ENCODE data around the gene ZYG11B. TPM values are rescaled to one million over a fixed set of nuclear protein-coding genes. Genes with fewer than 3 reads are reported as not detected.
"Not testable (repeated sequence)": the region's sequence is repeated elsewhere in the genome, so short reads cannot be mapped to it uniquely, and the experiment has no call there.

ZYG11B gene
- polyA plus RNA-seq, 4 donors, result 24.3 to 28.4 (median 26.2) TPM

GRCh38 chr1:52706941-52707926 lies 19.0 kb upstream of the ZYG11B start:
- no peak for DNase-seq (ENCODE audit: low read depth in 4 of 4, low spot score in 3 of 4)

GRCh38 chr1:52707927-52708655 lies 18.2 kb upstream of the ZYG11B start:
- no peak for DNase-seq (ENCODE audit: low read depth in 4 of 4, low spot score in 3 of 4)

GRCh38 chr1:52709016-52709415 lies 17.2 kb upstream of the ZYG11B start:
- no peak for DNase-seq (ENCODE audit: low read depth in 4 of 4, low spot score in 3 of 4)

- DNase-seq (ENCODE audit: low read depth in 4 of 4, low spot score in 3 of 4), result no peak
Measured at GRCh38 chr1:52713590-52713989, 12.7 kb upstream of the ZYG11B start.

GRCh38 chr1:52715296-52715695 lies 11.0 kb upstream of the ZYG11B start:
- DNase-seq (ENCODE audit: low read depth in 4 of 4, low spot score in 3 of 4), result not testable (repeated sequence)

GRCh38 chr1:52723260-52723659 lies 3.0 kb upstream of the ZYG11B start:
- no peak for DNase-seq (ENCODE audit: low read depth in 4 of 4, low spot score in 3 of 4)

- DNase-seq (ENCODE audit: low read depth in 4 of 4, low spot score in 3 of 4), result no peak
Measured at GRCh38 chr1:52725903-52726264, 369 bp upstream of the ZYG11B start.

GRCh38 chr1:52727114-52727586 lies 897 bp downstream of the ZYG11B start:
- no peak for DNase-seq (ENCODE audit: low read depth in 4 of 4, low spot score in 3 of 4)

GRCh38 chr1:52727956-52728656 lies 1.9 kb downstream of the ZYG11B start:
- DNase-seq (ENCODE audit: low read depth in 4 of 4, low spot score in 3 of 4), result no peak

GRCh38 chr1:52733368-52733767 lies 7.1 kb downstream of the ZYG11B start:
- DNase-seq (ENCODE audit: low read depth in 4 of 4, low spot score in 3 of 4), result no peak

GRCh38 chr1:52735371-52735770 lies 9.1 kb downstream of the ZYG11B start:
- DNase-seq (ENCODE audit: low read depth in 4 of 4, low spot score in 3 of 4), result not testable (repeated sequence)

GRCh38 chr1:52738148-52738547 lies 11.9 kb downstream of the ZYG11B start:
- no peak for DNase-seq (ENCODE audit: low read depth in 4 of 4, low spot score in 3 of 4)

- DNase-seq (ENCODE audit: low read depth in 4 of 4, low spot score in 3 of 4), result no peak
Measured at GRCh38 chr1:52738893-52739292, 12.6 kb downstream of the ZYG11B start.

- no peak for DNase-seq (ENCODE audit: low read depth in 4 of 4, low spot score in 3 of 4)
Measured at GRCh38 chr1:52739699-52740467, 13.6 kb downstream of the ZYG11B start.

- DNase-seq (ENCODE audit: low read depth in 4 of 4, low spot score in 3 of 4), result no peak
Measured at GRCh38 chr1:52741259-52741658, 15.0 kb downstream of the ZYG11B start.

- DNase-seq (ENCODE audit: low read depth in 4 of 4, low spot score in 3 of 4), result no peak
Measured at GRCh38 chr1:52746189-52746588, 19.9 kb downstream of the ZYG11B start.

GRCh38 chr1:52747450-52747849 lies 21.2 kb downstream of the ZYG11B start:
- no peak for DNase-seq (ENCODE audit: low read depth in 4 of 4, low spot score in 3 of 4)

GRCh38 chr1:52748119-52748518 lies 21.9 kb downstream of the ZYG11B start:
- no peak for DNase-seq (ENCODE audit: low read depth in 4 of 4, low spot score in 3 of 4)

GRCh38 chr1:52749496-52749895 lies 23.2 kb downstream of the ZYG11B start:
- DNase-seq (ENCODE audit: low read depth in 4 of 4, low spot score in 3 of 4), result not testable (repeated sequence)

GRCh38 chr1:52750139-52750538 lies 23.9 kb downstream of the ZYG11B start:
- not testable (repeated sequence) for DNase-seq (ENCODE audit: low read depth in 4 of 4, low spot score in 3 of 4)
